GM19328 (cell line): ENCODE measurements around the gene JAK1.
"Not testable (repeated sequence)": the region's sequence is repeated elsewhere in the genome, so short reads cannot be mapped to it uniquely, and the experiment has no call there.

Experiments
- ATAC-seq: cut with Tn5 transposase; IDR thresholded peaks from one replicate; pipeline ENCODE4 v1.9.1; 2021; ENCODE audit warnings: mild to moderate bottlenecking, moderate library complexity; ENCODE audit not compliant: unreplicated experiment

The JAK1 gene

DNA sequence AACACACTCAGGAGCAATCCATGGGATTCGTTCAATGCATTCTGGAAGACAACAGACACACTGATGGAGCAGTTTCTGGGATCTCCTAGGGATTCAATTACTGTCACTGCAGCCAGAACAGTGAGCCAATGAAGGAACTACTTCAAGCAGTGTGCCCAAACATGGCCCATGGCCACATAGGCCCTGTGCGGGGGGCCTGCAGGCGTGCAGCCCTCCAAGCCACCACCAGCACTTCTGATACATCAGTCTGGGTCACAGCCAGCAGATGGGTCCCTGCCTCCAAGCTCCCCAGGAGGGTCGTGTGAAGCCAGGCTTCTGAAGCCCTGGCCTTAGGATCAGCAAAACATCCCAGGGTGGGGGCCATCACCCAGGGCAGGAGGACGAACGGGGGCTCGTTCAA is 122.2 kb downstream of the JAK1 start:
- ATAC-seq = no peak

- ATAC-seq = no peak
These were observed 122.7 kb downstream of the JAK1 start for GRCh38 chr1:64843675-64844074.

DNA sequence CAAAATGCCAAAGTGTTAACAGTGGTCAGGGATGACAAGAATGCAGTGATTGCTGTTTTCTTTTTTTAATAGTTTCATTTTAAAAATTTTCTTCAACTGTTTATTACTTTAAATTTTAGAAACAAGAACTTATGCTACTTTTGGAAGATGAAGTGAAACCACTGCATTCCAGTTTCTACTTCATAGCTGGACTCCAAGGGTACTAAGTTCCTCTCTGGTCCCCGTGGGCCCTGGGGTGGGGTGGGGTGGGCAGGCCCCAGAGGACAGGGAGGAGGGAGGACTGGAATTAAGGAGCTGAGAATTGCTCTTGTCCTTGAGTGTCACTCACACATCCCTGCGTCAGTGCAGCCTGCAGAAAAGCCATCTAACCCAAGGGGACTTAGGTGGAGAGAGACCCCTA is 124.1 kb downstream of the JAK1 start:
- no peak for ATAC-seq

- ATAC-seq = no peak
These were observed 124.9 kb downstream of the JAK1 start for GRCh38 chr1:64841330-64842065.

- no peak for ATAC-seq
These were observed 126.5 kb downstream of the JAK1 start for GRCh38 chr1:64839732-64840405.

- ATAC-seq = no peak
These were observed 127.1 kb downstream of the JAK1 start for GRCh38 chr1:64839261-64839660.

DNA sequence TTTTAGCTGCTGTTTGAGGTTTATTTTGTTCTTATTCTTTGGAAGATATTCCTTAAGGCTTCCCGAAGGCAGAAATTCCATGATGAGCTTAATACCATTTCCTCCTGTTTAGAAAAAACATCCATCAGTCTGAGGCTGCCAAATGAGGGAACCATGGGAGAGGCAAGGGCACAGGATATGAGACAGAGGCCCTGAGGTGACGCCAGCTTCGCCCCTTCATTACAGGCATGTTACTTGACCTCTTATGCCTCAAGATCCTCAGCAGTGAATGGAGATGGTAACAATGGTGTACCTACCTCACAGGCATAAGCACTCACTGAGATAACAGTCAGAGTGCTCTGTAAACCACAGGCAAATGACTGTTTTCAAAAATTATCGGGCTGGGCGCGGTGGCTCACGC is 127.9 kb downstream of the JAK1 start:
- ATAC-seq = no peak

DNA sequence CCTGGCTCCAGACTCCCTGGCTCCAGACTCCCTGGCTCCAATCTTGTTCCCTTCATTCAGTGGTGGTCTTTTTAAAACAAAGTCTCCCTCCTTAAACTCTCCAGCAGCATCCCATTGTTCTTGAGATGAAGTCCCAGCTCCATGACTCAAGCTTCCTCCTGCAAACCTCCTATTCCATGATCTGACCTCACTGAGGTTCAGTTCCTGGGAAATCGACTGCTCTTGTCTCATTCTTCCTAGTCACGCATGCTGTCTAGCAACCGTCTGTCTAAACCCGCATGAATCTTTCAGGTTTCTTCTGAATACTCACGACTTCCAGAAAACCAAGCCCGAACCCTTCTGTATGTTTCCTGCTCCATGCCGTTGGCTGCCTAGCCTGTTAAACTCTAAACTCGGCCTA is 129.5 kb downstream of the JAK1 start:
- no peak for ATAC-seq

GRCh38 chr1:64834734-64835133 is 131.6 kb downstream of the JAK1 start:
- no peak for ATAC-seq

- no peak for ATAC-seq
These were observed 136.2 kb downstream of the JAK1 start for GRCh38 chr1:64830030-64830651.

- ATAC-seq = no peak
These were observed 136.8 kb downstream of the JAK1 start for GRCh38 chr1:64829411-64830029.

GRCh38 chr1:64828829-64829228 is 137.5 kb downstream of the JAK1 start:
- ATAC-seq = no peak

- no peak for ATAC-seq
These were observed 139.4 kb downstream of the JAK1 start for GRCh38 chr1:64826991-64827390.

DNA sequence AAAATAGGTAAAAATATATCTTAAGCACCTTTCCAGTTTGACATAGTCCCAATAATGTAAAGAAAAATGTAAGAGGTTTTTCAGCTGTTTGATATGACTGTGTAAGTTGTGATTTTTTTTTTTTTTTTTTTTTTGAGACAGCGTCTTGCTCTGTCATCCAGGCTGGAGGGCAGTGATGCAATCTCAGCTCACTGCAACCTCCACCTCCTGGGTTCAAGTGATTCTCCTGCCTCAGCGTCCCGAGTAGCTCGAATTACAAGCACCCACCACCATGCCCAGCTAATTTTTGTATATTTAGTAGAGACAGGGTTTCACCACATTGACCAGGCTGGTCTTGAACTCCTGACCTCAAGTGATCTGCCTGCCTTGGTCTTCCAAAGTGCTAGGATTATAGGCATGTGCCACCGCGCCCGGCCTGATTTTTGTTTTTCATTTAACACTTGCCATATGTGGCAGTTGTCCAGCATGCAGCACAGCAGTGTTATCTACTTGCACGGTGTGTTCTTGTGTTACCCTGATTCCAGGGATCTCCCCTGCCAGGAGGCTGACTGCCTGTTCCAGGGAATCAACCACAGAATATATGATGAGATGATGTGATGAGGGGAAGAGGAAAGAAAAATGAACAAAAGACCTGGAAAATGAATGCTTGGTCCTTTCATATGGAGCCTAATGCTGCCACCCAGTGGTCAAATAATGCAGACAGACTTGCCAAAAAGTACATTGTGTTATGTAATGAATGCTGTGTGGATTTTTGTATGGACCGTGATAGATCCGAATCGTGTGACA is 142.5 kb downstream of the JAK1 start:
- no peak for ATAC-seq

DNA sequence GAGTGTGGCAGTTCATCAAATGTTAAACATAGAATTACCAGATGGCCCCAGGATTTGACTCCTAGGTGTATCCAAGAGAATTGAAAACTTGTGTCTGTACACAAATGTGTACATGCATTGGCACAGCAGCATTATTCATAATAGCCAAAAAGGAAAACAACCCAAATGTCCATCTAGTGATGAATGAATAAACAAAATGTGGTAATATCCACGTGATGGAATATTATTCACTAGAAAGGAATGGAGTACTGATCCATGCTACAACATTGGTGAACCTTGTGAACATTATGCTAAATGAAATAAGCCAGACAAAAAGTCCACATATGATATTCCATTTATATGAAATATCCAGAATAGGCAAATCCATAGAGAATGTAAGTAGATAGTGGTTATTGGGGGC is 143.7 kb downstream of the JAK1 start:
- no peak for ATAC-seq

GRCh38 chr1:64820572-64820971 is 145.8 kb downstream of the JAK1 start:
- not testable (repeated sequence) for ATAC-seq

DNA sequence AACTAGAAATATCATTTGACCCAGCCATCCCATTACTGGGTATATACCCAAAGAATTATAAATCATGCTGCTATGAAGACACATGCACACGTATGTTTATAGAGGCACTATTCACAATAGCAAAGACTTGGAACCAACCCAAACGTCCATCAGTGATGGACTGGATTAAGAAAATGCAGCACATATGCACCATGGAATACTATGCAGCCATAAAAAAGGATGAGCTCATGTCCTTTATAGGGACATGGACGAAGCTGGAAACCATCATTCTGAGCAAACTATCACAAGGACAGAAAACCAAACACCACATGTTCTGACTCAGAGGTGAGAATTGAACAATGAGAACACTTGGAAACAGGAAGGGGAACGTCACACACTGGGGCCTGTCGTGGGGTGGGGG is 149.0 kb downstream of the JAK1 start:
- ATAC-seq = not testable (repeated sequence)

- ATAC-seq = no peak
These were observed 151.9 kb downstream of the JAK1 start for GRCh38 chr1:64814427-64814826.

- ATAC-seq = no peak
These were observed 155.2 kb downstream of the JAK1 start for GRCh38 chr1:64811131-64811530.

GRCh38 chr1:64810001-64810400 is 156.3 kb downstream of the JAK1 start:
- ATAC-seq = no peak

DNA sequence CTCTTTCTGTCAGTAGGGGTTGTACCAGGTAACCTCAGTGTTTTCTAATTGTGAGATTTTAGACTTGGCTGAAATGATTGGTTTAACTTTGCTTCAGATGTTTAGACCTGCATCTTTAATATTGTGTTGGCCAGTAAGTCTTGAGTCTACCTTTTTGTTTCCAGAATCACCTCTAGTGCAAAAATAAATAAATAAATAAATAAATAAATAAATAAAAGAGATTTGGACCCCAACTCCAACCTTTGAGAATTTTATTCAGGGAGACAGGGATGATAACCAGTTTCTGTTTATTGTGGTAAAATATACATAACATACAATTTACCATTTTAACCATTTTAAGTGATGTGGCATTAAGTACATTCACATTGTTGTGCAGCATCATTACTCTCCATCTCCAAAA is 157.0 kb downstream of the JAK1 start:
- ATAC-seq = no peak
